D721Med (cell line): Measurements from ENCODE around the gene ELOA.
"Not testable (repeated sequence)": the region's sequence is repeated elsewhere in the genome, so short reads cannot be mapped to it uniquely, and the experiment has no call there.

Experiments
- DNase-seq: peaks from one replicate; pipeline ENCODE4 v3.0.0; 2011; ENCODE audit warnings: low spot score; ENCODE audit not compliant: insufficient read length
- FAIRE-seq: peaks from 2 replicates; lab custom pipeline; 2011; peaks lifted over from hg19 to GRCh38; lab: Jason Lieb, UNC
- CTCF ChIP-seq: IDR thresholded peaks from 2 replicates; pipeline ENCODE4 v1.5.1; 2012; ENCODE audit warnings: mild to moderate bottlenecking, control low read depth; ENCODE audit not compliant: insufficient read depth; ENCODE audit errors: missing control alignments

The ELOA gene

GRCh38 chr1:23793018-23793781 lies 49.9 kb downstream of the ELOA start:
- DNase-seq (no peak), FAIRE-seq (no peak)
- TF ChIP-seq CTCF: no peak

GRCh38 chr1:23793861-23794731 lies 50.8 kb downstream of the ELOA start:
- FAIRE-seq (no peak), DNase-seq (no peak)
- no peak for TF ChIP-seq CTCF

- not testable (repeated sequence) for DNase-seq, FAIRE-seq
Measured at GRCh38 chr1:23794732-23795182, 51.5 kb downstream of the ELOA start.

- no peak for TF ChIP-seq CTCF
- DNase-seq (no peak), FAIRE-seq (no peak)
Measured at GRCh38 chr1:23795676-23796465, 52.6 kb downstream of the ELOA start.

GRCh38 chr1:23796466-23797271 lies 53.4 kb downstream of the ELOA start:
- DNase-seq: no peak
- no peak for FAIRE-seq
- TF ChIP-seq CTCF: no peak

- no peak for TF ChIP-seq CTCF
- DNase-seq (no peak), FAIRE-seq (no peak)
Measured at GRCh38 chr1:23797478-23798448, 54.5 kb downstream of the ELOA start.
